ENCODE measurements around the gene HDAC4.

DNA sequence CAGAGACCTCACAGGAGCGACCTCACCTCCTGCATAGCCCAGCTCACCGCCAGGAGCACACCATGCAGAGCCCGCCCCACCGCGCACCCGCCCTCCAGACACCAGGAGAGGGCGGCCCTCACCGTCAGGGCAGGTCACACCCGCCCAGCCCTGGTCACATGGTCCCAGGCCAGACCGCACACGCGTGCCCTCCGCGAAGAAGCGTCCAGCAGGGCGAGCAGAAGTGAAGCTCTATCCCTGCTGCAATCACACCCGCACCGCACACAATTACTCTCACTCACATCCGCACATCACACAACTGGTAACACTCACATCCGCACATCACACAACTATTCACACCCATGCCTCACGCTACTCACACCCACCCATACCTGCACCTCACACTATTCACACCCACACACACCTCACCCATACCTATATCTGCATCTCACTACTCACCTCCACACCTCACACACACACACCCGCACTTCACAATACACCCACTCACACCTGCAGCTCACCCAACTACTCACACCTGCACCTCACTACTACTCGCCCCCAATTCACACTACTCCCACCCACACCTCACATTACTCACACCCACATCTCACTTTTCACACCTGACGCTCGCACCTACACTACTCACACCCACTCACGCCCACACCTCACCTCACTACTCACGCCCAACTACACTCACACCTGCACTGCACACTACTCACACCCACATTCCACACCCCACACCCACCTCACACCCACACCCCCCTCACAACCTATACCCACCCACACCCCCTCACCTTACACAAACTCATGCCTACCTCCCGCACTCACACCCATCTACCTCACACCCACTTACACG lies 242.0 kb downstream of the HDAC4 start:
- TF ChIP-seq, protein P1, sequence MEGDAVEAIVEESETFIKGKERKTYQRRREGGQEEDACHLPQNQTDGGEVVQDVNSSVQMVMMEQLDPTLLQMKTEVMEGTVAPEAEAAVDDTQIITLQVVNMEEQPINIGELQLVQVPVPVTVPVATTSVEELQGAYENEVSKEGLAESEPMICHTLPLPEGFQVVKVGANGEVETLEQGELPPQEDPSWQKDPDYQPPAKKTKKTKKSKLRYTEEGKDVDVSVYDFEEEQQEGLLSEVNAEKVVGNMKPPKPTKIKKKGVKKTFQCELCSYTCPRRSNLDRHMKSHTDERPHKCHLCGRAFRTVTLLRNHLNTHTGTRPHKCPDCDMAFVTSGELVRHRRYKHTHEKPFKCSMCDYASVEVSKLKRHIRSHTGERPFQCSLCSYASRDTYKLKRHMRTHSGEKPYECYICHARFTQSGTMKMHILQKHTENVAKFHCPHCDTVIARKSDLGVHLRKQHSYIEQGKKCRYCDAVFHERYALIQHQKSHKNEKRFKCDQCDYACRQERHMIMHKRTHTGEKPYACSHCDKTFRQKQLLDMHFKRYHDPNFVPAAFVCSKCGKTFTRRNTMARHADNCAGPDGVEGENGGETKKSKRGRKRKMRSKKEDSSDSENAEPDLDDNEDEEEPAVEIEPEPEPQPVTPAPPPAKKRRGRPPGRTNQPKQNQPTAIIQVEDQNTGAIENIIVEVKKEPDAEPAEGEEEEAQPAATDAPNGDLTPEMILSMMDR (IDR thresholded peaks at IDR 0.05), result no peak
- TF ChIP-seq POLR2A (IDR thresholded peaks at IDR 0.05), result no peak
